ENCODE results near the gene CTSL.

CTSL gene

GRCh38 chr9:87725900-87726709 lies at the start of gene CTSL:
Gene CTSL (plus strand): TSS chr9:87726119. CDS start chr9:87727604, 1,485 bp downstream.
- peak; percentile 68 for DNase-seq

DNA sequence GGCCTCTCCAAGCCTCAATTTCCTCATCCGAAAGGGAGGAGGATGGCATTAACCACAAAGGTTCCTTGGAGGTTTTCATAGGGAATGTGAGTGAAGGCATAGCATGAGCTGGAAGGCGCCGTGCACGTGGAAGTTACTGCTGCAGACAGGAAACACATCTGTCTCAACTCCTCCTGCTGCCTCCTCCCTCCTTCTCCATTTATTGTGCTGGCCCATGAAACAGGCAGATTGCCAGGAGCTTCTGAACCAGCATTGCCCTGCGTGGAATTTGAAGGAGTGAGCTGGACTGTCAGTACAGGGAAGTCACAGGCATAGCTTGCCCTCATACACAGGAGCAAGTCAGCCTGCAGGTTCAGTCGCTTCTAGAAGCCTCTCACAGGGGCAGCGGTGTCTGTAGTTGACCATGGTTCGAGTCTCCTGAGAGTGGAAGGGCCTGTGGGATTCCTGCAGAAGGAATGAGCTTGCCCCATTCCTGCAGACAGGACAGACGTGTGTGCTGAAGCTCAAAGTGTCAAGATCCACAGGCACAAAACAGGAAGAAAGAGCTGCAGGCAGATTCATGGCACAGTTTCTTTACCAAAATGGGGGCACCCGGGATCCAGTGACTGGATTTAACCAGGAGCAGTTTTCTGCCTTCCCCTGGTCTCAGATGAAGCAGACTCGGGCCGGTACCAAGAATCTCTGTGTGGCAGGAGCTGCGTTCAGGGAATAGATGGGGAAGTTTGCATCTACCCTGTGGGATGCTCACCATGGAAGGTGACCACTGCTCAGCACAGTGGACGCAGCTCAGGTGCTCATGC lies 48.7 kb upstream of the CTSL start:
- DNase-seq = no peak

DNA sequence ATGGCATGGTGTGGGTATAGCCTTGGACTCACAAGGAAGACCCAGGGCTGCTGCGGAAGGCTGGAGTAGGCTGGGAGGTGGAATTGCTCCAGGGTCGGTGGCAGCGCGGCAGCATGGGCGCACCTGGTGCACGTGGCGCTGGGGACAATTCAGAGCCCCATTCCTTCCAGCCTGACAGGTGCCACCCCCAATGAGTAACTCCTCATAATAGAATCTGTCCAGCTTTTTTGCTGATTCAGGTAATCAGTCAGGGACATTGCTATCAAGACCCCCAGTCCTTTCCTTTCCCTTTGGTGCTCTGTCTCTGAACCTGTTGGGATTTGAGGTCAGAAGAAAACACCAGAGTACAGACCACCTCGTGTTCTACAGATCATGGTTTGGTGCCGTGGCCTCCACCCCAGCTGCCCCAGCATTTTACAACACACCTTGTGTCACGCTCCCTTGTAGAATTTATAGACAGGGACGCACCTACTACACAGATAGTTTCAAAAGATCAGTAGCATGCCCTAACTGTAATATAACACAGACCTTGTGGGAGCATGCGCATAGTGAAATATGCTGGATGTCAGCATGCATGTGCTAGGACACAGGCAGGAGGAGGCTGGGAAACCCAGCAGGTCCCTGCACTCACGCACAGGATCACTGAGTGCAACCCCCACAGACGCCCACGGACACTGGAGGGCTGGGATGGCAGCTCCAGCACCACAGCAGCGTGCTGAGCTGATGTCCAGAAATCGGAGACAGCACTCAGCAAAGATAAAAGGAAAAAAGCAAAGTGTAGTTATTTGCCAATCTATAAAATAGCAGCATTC lies 47.9 kb upstream of the CTSL start:
- no peak for DNase-seq

DNA sequence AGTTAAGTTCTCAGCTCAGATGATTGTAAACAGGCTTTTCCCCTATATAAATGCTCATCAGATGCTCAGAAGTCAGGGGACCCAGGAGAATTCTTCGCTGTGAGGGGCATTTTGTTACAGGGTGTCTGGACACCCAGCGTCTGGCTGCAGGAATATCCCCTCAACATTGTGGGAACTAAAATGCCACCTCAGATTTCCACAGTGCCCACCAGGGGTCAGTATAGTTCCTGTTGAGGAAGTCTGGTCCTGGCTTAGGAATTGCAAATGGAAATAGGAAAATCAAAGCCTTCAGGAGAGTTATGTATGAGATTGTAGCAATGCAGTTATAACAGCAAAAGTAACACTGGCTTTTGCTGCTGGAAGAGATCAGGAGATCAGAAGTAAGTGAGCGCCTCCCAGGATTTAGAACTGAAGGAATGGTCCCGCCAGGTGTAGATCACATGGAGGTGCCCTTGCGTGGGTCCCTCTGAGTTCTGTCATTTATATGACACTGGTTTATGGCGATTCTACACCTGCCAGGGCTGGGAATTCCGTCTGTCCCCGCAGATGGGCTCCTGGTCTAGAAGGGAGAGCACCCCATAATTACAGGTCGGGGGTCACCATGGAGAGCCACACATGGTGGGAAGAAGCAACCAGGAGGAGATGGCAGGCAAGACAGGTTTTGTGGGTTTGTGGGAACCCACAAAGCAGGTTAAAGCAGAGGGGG lies 47.1 kb upstream of the CTSL start:
- no peak for DNase-seq

DNA sequence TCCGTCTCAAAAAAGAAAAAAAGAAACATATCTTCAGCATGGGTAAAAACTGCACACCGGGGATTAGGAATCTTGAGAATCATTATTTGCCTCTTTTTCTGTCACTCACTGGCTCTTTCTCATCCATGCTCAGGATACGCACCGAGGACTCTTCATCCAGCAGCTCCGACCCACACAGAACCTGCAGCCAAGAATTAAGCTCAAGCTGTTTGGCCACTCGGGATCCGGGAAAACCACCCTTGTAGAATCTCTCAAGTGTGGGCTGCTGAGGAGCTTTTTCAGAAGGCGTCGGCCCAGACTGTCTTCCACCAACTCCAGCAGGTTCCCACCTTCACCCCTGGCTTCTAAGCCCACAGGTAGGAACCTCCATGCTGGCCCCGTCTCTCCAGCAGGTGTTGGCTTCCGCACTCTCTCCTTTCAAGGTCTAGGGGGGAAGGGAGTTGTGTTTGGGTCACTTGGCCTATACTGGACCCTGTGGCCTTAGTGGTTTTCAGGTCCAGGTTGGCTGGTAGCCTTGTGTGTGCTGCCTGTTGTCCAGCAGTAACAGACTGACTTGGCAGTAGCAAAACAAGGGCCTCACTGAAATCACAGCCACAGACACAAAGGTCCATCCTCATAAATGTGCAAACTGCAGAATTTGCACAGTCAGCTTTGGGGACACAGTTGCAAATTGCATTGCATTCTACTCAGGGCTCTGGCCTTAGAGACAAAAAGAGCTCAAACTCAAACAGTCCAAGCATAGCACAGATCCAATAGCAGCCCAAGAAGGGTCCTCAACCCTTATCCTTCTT lies 44.5 kb upstream of the CTSL start:
- no peak for DNase-seq

DNA sequence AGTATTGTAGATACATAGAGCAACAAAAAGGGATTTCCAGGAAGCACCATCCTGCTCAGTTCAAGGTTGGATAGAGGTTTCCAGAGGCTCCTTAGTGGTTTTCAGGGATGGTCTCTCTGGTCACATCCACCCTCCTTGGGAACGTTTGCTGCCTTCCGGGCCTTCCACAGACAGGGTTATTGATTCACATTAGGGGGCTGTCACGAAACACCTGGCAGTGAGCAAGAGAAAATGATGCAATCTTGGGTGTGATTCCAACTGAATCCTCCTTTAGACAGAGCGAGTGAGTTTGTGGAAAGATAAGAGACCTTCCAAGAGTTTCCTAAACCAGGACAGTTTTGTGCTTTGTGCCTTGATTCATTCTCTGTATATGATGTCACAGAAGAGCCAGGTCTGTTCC lies 43.8 kb upstream of the CTSL start:
- no peak for DNase-seq

DNA sequence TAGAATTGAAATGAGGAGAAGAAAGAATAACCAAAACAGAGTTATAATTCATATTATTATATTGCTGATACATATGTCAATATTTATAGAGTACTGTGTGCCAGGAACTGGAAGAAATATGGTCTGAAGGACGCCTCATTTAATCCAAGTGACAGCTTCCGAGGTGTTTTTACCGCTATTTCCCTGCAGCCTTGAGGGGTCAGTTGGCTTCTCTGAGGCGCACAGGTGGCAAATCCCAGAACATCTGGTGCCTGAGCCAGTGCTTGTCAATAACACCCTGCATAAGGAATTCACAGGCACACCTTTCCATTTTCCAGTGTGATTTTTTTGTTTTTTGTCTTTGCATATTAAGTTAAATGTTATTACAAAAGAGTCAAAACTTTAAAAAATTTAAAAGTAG lies 43.3 kb upstream of the CTSL start:
- DNase-seq = no peak

DNA sequence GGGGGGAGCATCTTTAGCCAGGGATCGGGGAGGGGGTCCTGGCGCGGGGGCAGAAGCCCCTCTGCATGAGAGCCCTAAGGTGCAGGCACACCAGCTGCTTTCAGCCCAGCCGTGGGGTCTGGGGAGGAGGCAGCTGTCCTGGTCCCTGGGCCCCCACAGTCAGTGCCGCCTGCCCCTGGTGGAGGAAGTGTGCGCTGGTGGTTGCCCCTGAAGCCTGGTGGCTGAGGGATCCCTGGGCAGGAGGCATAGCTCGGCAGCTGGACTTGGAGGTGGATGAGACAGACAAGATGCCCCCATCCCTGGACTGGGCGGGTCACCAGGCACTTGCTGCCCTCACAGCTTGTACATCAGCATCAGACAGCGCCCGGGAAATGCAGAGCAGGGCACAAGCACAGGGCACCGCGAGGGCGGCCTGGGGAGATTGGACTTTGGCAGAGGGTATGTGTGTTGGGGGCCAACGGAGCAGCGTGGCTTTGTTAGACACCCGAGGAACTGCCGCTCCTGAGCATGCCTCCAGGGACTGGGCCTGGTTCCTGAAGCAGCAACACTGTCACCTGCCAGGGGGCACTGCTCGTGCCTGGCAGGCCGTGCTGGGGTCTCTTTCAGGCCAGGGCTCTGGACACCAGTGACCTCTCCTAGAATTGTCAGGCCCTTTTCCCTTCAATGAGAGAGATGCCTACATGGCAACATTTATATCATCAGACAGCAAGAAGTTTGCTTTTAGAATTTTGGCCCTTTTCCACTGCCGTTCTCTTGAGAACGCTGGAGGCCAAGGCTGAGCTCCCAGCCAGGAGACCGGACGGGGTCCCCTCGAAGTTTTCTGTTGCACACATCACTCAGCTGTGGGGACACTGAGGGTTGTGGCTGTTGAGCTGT lies 41.9 kb upstream of the CTSL start:
- no peak for DNase-seq

GRCh38 chr9:87684627-87685219 lies 41.2 kb upstream of the CTSL start:
- DNase-seq = no peak

DNA sequence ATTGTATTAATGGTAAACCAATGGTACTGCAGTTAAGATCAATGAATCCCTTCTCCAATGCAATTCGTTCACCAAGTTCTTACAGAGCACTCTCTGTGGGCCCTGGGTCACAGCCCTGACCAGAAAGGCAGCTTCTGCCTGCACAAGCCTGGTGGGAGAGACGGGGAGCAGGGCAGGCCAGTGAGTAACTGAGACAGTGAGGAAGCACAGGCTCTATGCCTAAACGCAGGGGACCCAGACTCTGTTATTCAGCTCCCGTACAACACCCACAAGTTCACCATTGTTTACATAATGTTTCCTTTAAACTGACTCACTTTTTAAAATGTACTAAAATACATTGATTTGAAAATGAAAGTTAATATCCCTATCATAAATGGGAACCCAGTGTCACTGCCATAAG lies 40.5 kb upstream of the CTSL start:
- DNase-seq = no peak

GRCh38 chr9:87685871-87686519 lies 39.9 kb upstream of the CTSL start:
- DNase-seq = no peak

DNA sequence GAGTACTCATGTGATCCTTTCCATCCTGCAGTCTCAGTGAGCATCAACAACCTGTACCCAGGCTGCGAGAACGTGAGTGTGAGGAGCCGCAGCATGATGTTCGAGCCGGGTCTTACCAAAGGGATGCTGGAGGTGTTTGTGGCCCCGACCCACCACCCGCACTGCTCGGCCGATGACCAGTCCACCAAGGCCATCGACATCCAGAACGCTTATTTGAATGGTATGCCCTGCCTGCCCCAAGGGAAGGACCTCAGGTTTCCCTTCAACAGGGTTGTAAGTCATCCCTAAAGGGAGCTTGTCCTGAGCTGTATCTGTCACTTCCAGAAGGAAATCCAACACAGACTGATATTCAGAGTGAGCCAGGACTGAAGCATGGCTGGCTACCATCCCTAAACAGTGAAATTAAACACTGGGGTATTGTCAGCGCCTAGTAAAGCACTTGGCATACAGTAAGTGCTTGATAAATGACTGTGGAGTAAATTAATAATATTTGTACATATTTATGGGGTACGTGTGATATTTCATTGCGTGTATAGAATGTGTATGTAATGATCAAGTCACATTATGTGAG lies 39.3 kb upstream of the CTSL start:
- no peak for DNase-seq

DNA sequence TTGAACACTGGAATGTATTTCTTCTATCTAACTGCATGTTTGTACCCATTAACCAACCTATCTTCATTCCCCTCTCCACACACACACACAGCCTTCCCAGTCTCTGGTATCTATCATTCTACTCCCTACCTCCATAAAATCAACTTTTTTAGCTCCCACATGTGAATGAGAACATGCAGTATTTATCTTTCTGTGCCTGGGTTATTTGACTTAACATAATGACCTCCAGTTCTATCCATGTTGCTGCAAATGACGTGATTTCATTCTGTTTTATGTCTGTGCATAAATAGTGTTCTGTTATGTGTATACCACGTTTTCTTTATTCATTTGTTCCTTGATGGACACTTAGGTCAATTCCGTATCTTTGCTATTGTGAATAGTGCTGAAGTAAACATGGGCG lies 38.7 kb upstream of the CTSL start:
- DNase-seq = no peak

- DNase-seq = no peak
Measured at GRCh38 chr9:87694236-87694755, 31.6 kb upstream of the CTSL start.

DNA sequence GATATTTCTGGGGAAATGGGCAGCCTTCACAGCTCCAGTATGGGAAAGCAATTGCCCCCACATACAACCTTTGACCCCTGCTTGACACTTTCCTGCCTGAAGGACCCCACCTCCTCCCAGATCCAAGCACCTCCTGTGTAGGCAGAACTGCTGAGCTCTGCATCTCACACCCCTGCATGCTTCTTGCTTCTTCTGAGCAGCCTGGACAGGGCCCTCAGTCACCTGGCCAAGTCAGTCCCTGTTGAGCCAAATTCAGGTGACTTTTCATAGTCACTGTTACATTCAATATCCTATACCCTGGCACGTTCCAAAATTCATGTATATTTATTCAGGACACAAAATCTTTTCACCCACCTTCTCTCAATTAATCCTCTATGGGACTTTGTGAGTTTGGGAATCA lies 30.4 kb upstream of the CTSL start:
- no peak for DNase-seq

GRCh38 chr9:87696641-87697040 lies 29.3 kb upstream of the CTSL start:
- DNase-seq = no peak

DNA sequence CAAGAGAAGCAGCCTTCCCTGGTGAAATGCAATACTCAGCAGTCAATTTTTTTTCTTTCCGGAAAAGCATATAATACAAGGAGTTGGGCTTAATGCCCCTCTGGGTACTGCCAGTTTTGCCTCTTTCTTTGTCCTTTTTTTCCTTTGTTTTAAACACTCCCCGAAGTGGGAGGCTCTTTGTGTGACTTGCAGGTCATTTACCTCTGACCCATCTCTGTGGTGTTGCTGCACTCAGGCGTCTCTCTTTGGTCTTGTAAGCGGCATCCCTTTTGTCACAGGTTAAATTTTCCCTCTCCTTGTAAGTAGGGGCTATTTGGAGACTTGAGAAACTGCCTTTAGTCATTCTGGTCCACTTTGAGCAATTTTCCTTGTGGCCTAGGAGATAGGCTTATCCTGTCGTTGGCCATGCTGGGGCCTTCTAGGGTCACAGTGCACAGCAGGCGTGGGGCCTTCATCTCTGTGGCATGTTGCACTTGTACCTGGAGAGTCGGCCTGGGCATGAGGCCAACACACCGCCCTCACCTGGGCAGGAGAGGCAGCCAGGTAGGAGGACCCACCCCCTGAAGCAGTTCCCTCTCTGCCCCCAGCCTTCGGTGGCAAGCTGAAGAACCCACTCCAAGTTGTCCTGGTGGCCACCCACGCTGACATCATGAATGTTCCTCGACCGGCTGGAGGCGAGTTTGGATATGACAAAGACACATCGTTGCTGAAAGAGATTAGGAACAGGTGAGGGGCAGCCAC lies 27.7 kb upstream of the CTSL start:
- DNase-seq = no peak

DNA sequence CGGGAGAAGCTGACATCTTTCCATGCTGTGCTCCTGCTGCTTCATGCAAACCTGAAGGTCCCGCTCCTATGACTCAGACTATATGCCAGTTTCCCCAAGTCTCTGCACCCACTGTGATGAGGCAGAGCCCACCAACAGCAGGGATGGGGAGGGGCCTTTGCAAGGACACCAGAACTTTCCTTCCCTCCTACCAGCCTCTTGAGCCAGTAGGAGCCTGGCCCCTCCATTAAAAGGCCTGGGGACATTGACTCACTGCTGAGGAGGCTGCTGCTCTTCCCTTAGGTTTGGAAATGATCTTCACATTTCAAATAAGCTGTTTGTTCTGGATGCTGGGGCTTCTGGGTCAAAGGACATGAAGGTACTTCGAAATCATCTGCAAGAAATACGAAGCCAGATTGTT lies 26.1 kb upstream of the CTSL start:
- DNase-seq = no peak

GRCh38 chr9:87701491-87701890 lies 24.4 kb upstream of the CTSL start:
- no peak for DNase-seq

All from stimulated activated CD4-positive, alpha-beta T cell treated with anti-CD3 and anti-CD28 coated beads, Interleukin-4, amount 100 ng/mL, for 1 hour (primary cell).